ENCODE data around the gene GUCY1A2. TPM values are rescaled to one million over a fixed set of nuclear protein-coding genes. Genes with fewer than 3 reads are reported as not detected.

Gene GUCY1A2
- total RNA-seq, 1 experiment from 2014 or later, result 0.10 TPM

DNA sequence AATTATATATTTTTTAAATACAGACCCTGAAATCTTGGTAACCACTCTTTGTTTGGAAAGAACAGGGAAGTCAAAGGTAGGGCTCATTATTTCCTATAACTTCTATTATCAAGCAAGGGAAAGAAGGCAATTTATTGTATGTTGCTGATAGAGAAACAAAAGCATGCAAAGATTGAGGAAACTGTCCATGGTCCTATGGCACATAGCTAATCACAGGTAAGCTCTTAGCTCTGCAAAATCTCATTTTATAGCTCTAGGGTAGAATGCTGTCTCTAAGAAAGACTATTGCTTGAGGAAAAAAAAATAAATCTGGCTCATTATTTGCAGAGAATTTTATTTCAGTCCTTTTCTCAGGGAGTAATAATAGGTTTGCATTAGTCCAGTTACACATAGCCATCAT is 7.4 kb upstream of the GUCY1A2 start:
- Histone ChIP-seq H3K79me2 (ENCODE audit: insufficient read depth, low read length) (no peaks in the 10 kb centered on the region), H3K27ac (ENCODE audit: low read depth, low read length) (no peak overlapping the region), H2AFZ (ENCODE audit: low read depth, low read length, poor library complexity, severe bottlenecking) (no peak overlapping the region), H3K9ac (ENCODE audit: low read length) (no peak overlapping the region), H3K4me1 (ENCODE audit: control insufficient read depth in 1 of 2, insufficient read depth in 2 of 2, low read length in 2 of 2) (no peaks in the 10 kb centered on the region), H3K4me3 (replicated peaks in 1 of 2; ENCODE audit: low read depth in 1 of 2, low read length in 2 of 2) (no peak overlapping the region), H4K20me1 (ENCODE audit: insufficient read depth) (no peaks in the 10 kb centered on the region), H3K9me2 (ENCODE audit: insufficient read depth) (no peaks in the 10 kb centered on the region), H3K27me3 (ENCODE audit: insufficient read depth, low read length) (peaks cover 4% of the 10 kb centered on the region; the same call in 1 of the 2 replicates), H3K4me2 (ENCODE audit: low read length) (no peak overlapping the region), H3K9me3 (ENCODE audit: control insufficient read depth in 1 of 2, insufficient read depth in 1 of 2, low read depth in 1 of 2, low read length in 2 of 2) (no peaks in the 10 kb centered on the region), H3K36me3 (ENCODE audit: control insufficient read depth in 1 of 2, insufficient read depth in 2 of 2, low read length in 2 of 2) (no peaks in the 10 kb centered on the region)
- BruUV-seq (replicated peaks), result no TSS peak
- ChIA-PET RAD21 (ENCODE audit: low non-redundant PET in 1 of 2, low total read pairs in 2 of 2, uncharacterized antibody in 2 of 2, unreplicated experiment in 2 of 2) (no interaction called here), POLR2A (no interaction called here), CTCF (no interaction called here)
- TF ChIP-seq SIN3A (IDR thresholded peaks at IDR 0.05; ENCODE audit: low read depth), result no peak
- TF ChIP-seq, protein P1, sequence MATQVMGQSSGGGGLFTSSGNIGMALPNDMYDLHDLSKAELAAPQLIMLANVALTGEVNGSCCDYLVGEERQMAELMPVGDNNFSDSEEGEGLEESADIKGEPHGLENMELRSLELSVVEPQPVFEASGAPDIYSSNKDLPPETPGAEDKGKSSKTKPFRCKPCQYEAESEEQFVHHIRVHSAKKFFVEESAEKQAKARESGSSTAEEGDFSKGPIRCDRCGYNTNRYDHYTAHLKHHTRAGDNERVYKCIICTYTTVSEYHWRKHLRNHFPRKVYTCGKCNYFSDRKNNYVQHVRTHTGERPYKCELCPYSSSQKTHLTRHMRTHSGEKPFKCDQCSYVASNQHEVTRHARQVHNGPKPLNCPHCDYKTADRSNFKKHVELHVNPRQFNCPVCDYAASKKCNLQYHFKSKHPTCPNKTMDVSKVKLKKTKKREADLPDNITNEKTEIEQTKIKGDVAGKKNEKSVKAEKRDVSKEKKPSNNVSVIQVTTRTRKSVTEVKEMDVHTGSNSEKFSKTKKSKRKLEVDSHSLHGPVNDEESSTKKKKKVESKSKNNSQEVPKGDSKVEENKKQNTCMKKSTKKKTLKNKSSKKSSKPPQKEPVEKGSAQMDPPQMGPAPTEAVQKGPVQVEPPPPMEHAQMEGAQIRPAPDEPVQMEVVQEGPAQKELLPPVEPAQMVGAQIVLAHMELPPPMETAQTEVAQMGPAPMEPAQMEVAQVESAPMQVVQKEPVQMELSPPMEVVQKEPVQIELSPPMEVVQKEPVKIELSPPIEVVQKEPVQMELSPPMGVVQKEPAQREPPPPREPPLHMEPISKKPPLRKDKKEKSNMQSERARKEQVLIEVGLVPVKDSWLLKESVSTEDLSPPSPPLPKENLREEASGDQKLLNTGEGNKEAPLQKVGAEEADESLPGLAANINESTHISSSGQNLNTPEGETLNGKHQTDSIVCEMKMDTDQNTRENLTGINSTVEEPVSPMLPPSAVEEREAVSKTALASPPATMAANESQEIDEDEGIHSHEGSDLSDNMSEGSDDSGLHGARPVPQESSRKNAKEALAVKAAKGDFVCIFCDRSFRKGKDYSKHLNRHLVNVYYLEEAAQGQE (IDR thresholded peaks at IDR 0.05; ENCODE audit: low read depth), result peak; percentile 3; the same call in 1 of the 2 replicates
- ATAC-seq (no peak), DNase-seq (ENCODE audit: low read depth, low spot score) (no peak)
- intact Hi-C loops (cut with micrococcal nuclease), result no loop called here

DNA sequence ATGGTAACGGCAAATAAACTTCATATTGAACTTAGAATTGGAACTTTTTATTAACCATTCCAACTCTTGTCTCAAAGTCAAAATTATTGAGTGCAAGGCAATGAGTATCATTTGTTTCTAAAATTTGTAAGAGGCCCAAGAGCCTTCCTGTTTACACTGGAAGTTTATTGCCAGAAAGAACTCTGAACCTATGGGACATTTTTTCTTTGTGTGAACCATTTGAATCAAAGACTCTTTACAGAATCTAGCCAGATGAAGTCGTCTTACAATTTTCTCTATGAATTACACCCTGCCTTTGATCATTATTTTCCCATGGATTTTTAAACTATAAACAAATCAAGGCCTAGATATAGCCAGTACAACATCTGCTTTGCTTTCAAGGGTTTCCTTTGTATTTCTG is 2.3 kb upstream of the GUCY1A2 start:
- no peaks in the 10 kb centered on the region for H3K9me3 ChIP-seq (ENCODE audit: control insufficient read depth in 1 of 2, insufficient read depth in 1 of 2, low read depth in 1 of 2, low read length in 2 of 2)
- TF ChIP-seq JUND (IDR thresholded peaks at IDR 0.05) (no peak), RAD21 (IDR thresholded peaks at IDR 0.05; ENCODE audit: low read depth) (no peak), POLR2AphosphoS5 (IDR thresholded peaks at IDR 0.05; ENCODE audit: low read depth, low read length) (no peak)
- TF ChIP-seq, protein P1 (IDR thresholded peaks at IDR 0.05; ENCODE audit: low read depth), result no peak
- H3K4me2 ChIP-seq (ENCODE audit: low read length), result no peak overlapping the region
- no peak for DNase-seq (ENCODE audit: low read depth, low spot score)
- H3K27me3 ChIP-seq (ENCODE audit: insufficient read depth, low read length), result peaks cover 4% of the 10 kb centered on the region; the same call in 1 of the 2 replicates
- H3K79me2 ChIP-seq (ENCODE audit: insufficient read depth, low read length), result no peaks in the 10 kb centered on the region
- no TSS peak for BruUV-seq (replicated peaks)
- CTCF ChIA-PET, result interaction anchor here (0.7 kb wide), 1 partner anchor 1005 kb away, joined by 4 read pairs; no protein-coding TSS in a partner anchor
- RAD21 ChIA-PET (ENCODE audit: low non-redundant PET in 1 of 2, low total read pairs in 2 of 2, uncharacterized antibody in 2 of 2, unreplicated experiment in 2 of 2), result no interaction called here
- H3K9ac ChIP-seq (ENCODE audit: low read length), result no peak overlapping the region
- H4K20me1 ChIP-seq (ENCODE audit: insufficient read depth), result no peaks in the 10 kb centered on the region
- POLR2A ChIA-PET, result no interaction called here
- intact Hi-C loops (cut with micrococcal nuclease), result no loop called here
- no peaks in the 10 kb centered on the region for H3K36me3 ChIP-seq (ENCODE audit: control insufficient read depth in 1 of 2, insufficient read depth in 2 of 2, low read length in 2 of 2)
- H3K4me1 ChIP-seq (ENCODE audit: control insufficient read depth in 1 of 2, insufficient read depth in 2 of 2, low read length in 2 of 2), result no peaks in the 10 kb centered on the region
- no peak overlapping the region for H3K27ac ChIP-seq (ENCODE audit: low read depth, low read length)
- no peaks in the 10 kb centered on the region for H3K9me2 ChIP-seq (ENCODE audit: insufficient read depth)
- H2AFZ ChIP-seq (ENCODE audit: low read depth, low read length, poor library complexity, severe bottlenecking), result no peak overlapping the region
- H3K4me3 ChIP-seq (replicated peaks in 1 of 2; ENCODE audit: low read depth in 1 of 2, low read length in 2 of 2), result no peak overlapping the region
- ATAC-seq, result no peak
